HCEC 1CT (cell line): ENCODE measurements around the gene ESR2.
"Not testable (repeated sequence)": the region's sequence is repeated elsewhere in the genome, so short reads cannot be mapped to it uniquely, and the experiment has no call there.

ENCODE experiments used
- DNase-seq: peaks from one replicate; pipeline ENCODE4 v3.0.0-alpha.2; 2017

Gene ESR2

GRCh38 chr14:64196056-64196455 lies 98.1 kb downstream of the ESR2 start:
- no peak for DNase-seq

- DNase-seq = no peak
Observed at GRCh38 chr14:64195199-64195598, 99.0 kb downstream of the ESR2 start.

GRCh38 chr14:64194404-64194803 lies 99.8 kb downstream of the ESR2 start:
- DNase-seq = no peak

- DNase-seq = no peak
Observed at GRCh38 chr14:64193821-64194220, 100.3 kb downstream of the ESR2 start.

- DNase-seq = peak; percentile 88
Observed at GRCh38 chr14:64191756-64192155, 102.4 kb downstream of the ESR2 start.

GRCh38 chr14:64190974-64191502 lies 103.1 kb downstream of the ESR2 start:
- DNase-seq = no peak

GRCh38 chr14:64187331-64187730 lies 106.8 kb downstream of the ESR2 start:
- no peak for DNase-seq

- DNase-seq = no peak
Observed at GRCh38 chr14:64186231-64187129, 107.7 kb downstream of the ESR2 start.

- DNase-seq = no peak
Observed at GRCh38 chr14:64185184-64185583, 109.0 kb downstream of the ESR2 start.

- no peak for DNase-seq
Observed at GRCh38 chr14:64184103-64184729, 110.0 kb downstream of the ESR2 start.

GRCh38 chr14:64182908-64183307 lies 111.3 kb downstream of the ESR2 start:
- DNase-seq = not testable (repeated sequence)

GRCh38 chr14:64178814-64179213 lies 115.4 kb downstream of the ESR2 start:
- DNase-seq = no peak

GRCh38 chr14:64176330-64176729 lies 117.8 kb downstream of the ESR2 start:
- no peak for DNase-seq

GRCh38 chr14:64174922-64175782 lies 119.0 kb downstream of the ESR2 start:
- DNase-seq = no peak

GRCh38 chr14:64170181-64170580 lies 124.0 kb downstream of the ESR2 start:
- no peak for DNase-seq

GRCh38 chr14:64159588-64159987 lies 134.6 kb downstream of the ESR2 start:
- DNase-seq = no peak

GRCh38 chr14:64158608-64159007 lies 135.6 kb downstream of the ESR2 start:
- no peak for DNase-seq

- no peak for DNase-seq
Observed at GRCh38 chr14:64149921-64150320, 144.2 kb downstream of the ESR2 start.

GRCh38 chr14:64147126-64147790 lies 146.9 kb downstream of the ESR2 start:
- DNase-seq = no peak

GRCh38 chr14:64137657-64138290 lies 156.4 kb downstream of the ESR2 start:
- DNase-seq = peak; percentile 37

- no peak for DNase-seq
Observed at GRCh38 chr14:64126548-64126947, 167.6 kb downstream of the ESR2 start.

GRCh38 chr14:64125270-64125669 lies 168.9 kb downstream of the ESR2 start:
- DNase-seq = no peak
